HG03095 (cell line): ENCODE measurements around the gene ZNF365.
"Not testable (repeated sequence)": the region's sequence is repeated elsewhere in the genome, so short reads cannot be mapped to it uniquely, and the experiment has no call there.

Source experiments
- ATAC-seq: cut with Tn5 transposase; IDR thresholded peaks from one replicate; pipeline ENCODE4 v1.9.1; 2021; ENCODE audit warnings: moderate library complexity; ENCODE audit not compliant: unreplicated experiment

The ZNF365 gene

DNA sequence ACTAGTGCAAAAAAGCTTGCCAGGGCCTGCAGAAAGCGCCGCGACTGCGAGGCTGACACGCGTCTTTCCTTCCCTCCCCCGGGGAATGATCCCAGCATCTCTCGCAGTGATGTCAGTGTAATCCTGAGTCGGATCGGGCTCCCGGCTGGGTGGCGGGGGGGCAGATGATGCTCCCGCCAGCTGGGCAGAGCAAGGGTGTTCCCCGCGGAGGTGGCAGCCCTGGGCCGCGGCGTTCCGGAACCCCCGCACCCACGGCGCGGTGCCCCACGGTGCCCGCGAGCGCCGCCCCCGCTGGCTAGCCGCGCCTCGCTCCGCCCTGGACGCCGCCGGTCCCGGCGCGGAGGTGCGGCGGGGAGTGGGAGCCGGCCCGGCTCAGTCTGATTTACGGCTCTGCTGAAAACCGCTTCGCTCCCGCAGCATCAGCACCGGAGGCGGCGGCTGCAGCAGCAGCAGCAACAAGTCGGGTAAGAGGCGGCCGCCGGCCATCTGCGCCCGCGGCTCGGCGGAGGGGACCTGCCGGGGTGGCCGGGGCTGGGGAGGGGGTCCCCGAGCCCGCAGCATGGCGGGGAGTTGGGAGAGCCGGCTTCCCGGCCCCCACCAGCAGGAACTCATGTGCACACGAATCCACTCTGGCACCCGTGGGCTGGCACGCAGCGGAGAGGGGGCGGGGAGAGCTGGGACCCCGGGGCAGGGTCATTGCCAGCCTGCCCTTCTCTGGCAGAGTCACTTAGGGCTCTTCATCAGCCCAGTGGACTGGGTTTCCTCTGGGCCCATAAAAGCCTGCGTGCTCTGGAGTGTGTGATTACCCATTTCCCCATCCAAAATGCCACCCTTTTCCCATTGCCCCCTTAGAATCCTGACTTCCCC lies at the start of gene ZNF365:
Gene ZNF365 (plus strand): TSS at position 375 of the 867 bp plus-strand sequence. CDS start 1,825 bp downstream, outside the sequence.
- no peak for ATAC-seq

GRCh38 chr10:62326176-62326575 lies 48.0 kb upstream of the ZNF365 start:
- ATAC-seq, result no peak

DNA sequence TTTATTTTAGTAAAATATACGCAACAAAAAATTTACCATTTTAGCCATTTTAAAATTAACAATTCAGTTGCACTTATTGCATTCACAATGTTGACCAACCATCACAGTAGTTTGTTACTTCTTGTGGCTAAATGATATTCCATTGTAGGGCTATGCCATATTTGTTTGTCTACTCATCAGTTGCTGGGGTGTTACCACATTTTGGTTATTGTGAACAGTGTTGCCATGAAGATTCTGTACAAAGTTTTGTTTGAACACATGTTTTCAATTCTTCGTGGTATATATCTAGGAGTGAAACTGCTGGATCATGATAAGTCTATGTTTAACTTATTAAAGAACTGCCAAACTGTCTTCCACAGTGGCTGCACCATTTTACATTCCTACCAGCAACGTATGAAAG lies 46.3 kb upstream of the ZNF365 start:
- no peak for ATAC-seq

GRCh38 chr10:62330213-62330612 lies 44.0 kb upstream of the ZNF365 start:
- no peak for ATAC-seq

DNA sequence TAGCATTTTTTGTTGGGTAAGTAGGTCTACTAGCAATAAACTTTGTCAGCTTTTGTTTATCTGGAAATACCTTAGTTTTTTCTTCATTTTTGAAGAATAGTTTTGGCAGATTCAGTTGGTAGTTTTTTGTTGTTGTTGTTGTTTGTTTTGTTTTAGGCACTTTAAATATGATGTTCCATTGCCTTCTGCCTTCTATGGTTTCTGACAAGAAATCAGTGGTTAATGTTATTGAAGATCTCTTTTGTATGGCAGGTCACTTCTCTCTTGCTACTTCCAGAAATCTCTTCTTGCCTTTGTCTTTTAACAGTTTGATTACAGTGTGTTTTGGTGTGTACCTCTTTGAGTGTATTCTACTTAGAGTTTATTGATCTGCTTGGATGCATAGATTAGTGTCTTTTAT lies 41.8 kb upstream of the ZNF365 start:
- no peak for ATAC-seq

DNA sequence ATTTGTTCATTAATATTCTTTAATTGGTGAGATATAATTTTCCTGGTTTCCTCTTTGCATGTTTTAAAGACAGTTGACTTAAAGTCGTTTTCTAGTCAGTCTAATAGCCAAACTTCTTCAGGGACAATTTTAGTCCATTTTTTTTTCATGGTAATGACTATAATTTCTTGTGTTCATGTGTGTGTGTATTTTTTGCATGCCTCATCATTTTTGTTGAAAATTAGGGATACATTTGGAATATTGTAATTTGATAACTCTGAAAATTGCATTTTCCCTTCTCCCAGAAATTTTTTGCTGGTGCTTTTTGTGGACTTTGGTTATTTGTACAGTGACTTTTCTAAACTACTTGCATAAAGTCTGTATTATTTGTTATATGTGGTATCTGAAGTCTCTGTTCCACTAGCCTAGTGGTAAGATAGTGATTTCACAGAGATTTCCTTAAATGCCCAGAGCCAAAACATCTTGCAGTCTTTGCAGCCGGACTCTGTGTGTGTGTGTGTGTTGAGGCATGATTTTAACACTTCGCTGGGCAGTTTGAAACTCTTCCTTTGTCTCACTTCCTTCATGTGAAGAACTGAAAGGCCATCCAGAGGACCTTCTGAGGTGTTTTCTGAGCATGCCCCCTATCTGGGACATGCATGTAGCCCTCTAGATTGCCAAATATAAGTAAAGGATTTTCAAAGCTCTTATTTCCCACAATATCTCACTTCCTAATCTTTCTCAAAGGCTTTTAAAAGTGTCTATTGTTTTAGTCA lies 40.9 kb upstream of the ZNF365 start:
- no peak for ATAC-seq

GRCh38 chr10:62333988-62334682 lies 40.0 kb upstream of the ZNF365 start:
- ATAC-seq, result no peak

- ATAC-seq, result no peak
These were observed 38.8 kb upstream of the ZNF365 start for GRCh38 chr10:62335326-62335725.

- no peak for ATAC-seq
These were observed 37.8 kb upstream of the ZNF365 start for GRCh38 chr10:62336404-62336803.

DNA sequence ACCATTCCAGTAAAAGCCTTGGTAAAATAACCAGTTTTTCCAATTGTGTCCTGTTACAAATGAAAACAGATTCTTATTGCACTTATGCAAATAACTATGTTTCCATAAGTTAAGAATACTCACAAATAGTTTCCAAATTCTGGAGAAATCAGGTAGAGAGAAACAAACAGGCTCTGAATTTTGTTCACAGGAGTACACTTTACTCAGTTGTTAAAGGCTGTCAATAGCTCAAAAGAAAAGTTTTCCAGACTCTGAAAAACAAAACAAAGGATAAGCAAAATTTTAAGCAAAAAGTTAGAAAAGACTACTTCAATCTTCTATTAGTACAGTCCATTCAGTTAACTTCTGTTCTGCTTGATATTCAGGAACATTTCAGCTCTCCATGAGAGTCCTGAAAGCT lies 32.8 kb upstream of the ZNF365 start:
- no peak for ATAC-seq

GRCh38 chr10:62343000-62343399 lies 31.2 kb upstream of the ZNF365 start:
- ATAC-seq, result no peak

DNA sequence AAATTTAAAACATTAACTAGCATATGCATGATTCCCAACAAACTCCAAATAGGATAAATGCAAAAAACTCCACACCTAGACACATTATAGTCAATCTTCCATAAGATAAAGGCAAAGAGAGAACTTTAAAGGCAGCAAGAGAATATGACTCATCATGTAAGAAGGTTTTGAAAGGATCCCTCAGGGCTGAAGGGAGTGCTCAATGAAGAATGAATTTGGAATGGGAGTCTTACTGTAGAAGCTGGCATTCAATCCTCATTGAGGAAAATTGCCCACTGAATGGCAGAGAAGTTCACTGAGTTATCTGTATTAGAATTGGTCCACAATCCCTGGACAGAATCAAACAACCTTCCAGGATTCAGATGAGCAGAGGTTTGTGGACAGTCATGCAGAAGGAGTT lies 26.1 kb upstream of the ZNF365 start:
- no peak for ATAC-seq

DNA sequence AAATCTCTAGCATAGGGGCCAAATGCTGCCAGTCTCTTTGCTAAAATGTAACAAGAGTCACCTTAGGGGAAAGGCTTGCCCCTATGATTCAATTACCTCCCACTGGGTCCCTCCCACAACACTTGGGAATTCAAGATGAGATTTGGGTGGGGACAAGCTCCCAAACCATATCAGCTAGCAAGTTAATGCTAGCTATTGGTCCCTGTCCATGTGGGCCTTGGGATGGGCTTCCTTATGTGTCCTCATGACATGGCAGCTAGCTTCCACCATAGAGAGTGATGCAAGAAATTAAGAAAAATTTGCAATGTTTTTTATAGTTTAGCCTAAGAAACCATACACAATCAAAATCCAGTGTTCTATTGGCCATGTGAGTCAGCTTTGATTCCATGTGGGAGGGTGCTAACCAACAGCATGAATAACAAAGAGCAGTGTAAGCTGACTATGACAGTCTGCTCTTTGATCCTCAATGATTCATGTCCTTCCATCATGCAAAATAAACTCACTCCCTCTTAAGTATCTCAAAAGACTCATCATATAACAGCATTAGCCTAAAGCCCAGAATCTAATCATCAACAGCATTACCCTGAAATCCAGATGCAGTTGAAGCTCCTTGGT lies 21.7 kb upstream of the ZNF365 start:
- ATAC-seq, result no peak

DNA sequence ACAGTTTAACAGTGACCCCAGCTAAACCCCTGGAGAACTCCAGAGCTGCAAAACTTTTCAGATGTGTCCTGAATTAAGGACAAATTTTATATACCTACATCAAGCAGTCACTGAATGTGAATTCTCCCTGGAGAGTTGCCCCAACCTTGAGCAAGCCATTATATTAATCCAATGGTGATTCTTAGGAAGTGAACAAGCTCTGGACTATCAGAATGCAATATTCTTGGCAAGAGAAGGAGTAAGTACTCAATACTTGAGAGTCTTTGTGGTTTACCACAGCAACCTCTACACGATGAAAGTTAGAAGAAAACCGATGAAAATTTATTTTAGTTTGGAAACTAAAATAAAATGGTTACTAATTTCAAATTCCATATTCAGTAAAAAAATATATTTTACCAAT lies 19.3 kb upstream of the ZNF365 start:
- no peak for ATAC-seq

DNA sequence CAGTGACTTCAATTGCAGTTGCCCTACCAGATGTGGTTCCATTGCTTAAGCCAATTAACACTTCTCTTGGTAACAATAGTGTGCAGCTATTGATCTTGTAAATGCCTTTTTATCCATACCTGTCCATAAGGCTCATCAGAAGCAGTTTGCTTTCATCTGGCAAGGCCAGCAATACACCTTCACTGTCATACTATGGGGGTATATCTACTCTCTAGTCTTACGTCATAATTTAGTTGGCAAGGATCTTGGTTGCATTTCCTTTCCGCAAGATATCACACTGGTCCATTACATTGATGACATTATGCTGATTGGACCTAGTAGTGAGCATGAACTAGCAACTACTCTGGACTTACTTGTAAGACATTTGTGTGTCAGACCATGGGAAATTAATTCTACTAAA lies 17.7 kb upstream of the ZNF365 start:
- ATAC-seq, result no peak

- not testable (repeated sequence) for ATAC-seq
These were observed 16.0 kb upstream of the ZNF365 start for GRCh38 chr10:62358151-62358550.

GRCh38 chr10:62373639-62373994 lies 552 bp upstream of the ZNF365 start:
- no peak for ATAC-seq

DNA sequence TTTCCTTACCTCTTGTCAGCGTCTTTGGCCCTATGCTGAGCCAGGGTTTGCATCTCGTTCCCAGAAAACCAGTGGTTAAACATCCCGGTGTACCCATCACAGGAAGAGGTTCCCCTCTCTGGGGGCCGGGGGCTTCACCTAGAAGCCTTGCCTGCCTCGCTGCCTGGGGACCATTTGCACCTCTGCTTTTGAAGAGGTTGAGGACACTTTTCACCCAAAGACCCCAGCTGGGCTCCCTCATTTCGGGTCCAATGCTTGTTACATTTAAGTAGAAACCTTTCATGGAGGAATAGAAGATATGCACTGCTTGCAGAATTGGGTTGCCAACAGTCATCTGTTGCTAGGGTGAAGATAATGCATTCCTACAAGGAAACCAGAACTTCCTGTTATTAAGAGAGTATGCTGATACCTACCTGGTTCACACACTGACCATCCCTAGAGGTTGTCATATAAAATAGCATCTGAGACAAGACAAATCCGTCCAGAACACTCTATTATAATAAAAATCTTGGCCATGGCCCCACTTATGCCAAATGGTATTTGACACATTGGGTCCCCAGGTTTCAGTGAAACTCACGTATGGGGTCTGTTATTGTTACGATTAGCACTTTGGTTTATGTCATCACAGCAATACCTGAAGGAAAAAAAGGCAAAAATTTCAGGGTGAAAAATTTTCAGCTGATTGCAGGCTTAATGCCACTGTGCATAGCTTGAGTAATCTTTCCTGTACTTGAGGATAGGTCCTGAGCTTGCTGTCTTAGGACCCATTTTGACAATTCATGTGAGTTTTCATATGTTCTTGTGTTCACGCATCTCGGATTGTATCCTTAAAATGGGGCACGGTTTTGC lies 917 bp downstream of the ZNF365 start:
- no peak for ATAC-seq

- ATAC-seq, result no peak
These were observed 2.2 kb downstream of the ZNF365 start for GRCh38 chr10:62376071-62377025.
